Measurements from ENCODE around the gene FIS1. TPM values are rescaled to one million over a fixed set of nuclear protein-coding genes. Genes with fewer than 3 reads are reported as not detected.
A peak's percentile ranks its signal among the peaks of the same experiment; 100 is the strongest.
"Not testable (repeated sequence)": the region's sequence is repeated elsewhere in the genome, so short reads cannot be mapped to it uniquely, and the experiment has no call there.

FIS1 gene
- 100 to 1,000 TPM; 227 to 315 (median 248) TPM for total RNA-seq

DNA sequence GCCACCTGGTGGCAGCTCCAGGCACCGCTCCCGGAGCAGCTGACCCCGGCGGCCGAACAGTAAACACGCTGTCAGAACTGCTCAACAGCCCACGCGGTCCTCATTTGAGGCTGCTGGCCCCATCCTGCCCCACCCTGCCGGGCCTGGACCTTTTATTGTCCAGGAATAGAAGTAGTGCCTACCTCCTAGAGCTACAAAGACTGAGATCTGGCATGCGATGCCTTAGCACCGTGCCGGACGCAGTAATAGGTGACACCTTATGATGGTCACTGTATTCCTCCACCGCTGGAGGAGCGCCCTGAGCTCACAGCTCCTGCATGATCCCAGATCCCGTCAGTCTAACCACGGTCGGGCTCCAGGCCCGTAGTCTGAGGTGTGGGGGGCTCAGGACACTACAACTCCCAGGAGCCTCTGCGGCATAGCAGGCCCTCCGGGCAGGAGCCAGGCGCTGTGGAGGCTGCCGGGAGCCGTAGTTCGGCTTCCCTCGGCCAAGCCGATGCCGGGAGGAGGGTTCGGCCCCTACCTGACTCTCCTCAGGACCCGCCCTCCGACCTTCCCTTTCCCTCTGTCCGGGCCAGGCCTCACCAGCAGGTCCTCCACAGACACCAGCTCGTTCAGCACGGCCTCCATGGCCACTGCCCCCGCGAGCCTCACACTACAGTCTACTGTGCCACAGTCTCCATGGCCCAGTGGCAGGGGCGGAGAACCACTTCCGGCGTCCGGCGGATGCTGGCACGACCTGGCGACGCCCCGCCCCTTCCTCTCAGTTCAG, at the start of gene FIS1:
FIS1 (minus strand) TSS at position 707 of the 772 bp plus-strand sequence; CDS start at position 630, 77 bp downstream.
- H3K4me1 ChIP-seq = peaks cover 0 to 65% (median 15%) of the 10 kb centered on the region in 3 donors
- WGBS, 2 donors (ENCODE audit: low coverage in 1 of 2) = no CpG with 5 or more reads among the region's 45 CpGs
- no peaks in the 10 kb centered on the region for H3K9me3 ChIP-seq
- no peaks in the 10 kb centered on the region for H3K27me3 ChIP-seq
- peak within 1 kb of the TSS; percentile 53 to 85 for H3K4me3 ChIP-seq
- peak within 1 kb of the TSS; percentile 79 to 98 (median 93) for H3K27ac ChIP-seq
- peaks cover 0 to 52% of the 10 kb centered on the region in 2 donors for H3K36me3 ChIP-seq
- peak; percentile 98 for ATAC-seq
- TF ChIP-seq EP300 (IDR thresholded peaks at IDR 0.05) = no peak
- TF ChIP-seq, protein P1, sequence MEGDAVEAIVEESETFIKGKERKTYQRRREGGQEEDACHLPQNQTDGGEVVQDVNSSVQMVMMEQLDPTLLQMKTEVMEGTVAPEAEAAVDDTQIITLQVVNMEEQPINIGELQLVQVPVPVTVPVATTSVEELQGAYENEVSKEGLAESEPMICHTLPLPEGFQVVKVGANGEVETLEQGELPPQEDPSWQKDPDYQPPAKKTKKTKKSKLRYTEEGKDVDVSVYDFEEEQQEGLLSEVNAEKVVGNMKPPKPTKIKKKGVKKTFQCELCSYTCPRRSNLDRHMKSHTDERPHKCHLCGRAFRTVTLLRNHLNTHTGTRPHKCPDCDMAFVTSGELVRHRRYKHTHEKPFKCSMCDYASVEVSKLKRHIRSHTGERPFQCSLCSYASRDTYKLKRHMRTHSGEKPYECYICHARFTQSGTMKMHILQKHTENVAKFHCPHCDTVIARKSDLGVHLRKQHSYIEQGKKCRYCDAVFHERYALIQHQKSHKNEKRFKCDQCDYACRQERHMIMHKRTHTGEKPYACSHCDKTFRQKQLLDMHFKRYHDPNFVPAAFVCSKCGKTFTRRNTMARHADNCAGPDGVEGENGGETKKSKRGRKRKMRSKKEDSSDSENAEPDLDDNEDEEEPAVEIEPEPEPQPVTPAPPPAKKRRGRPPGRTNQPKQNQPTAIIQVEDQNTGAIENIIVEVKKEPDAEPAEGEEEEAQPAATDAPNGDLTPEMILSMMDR (IDR thresholded peaks at IDR 0.05) = peak in 3 of 4 experiments; percentile 93 to 96 (median 94)
- TF ChIP-seq POLR2AphosphoS5 (IDR thresholded peaks at IDR 0.05) = peak; percentile 90
- peak; percentile 74 to 78 for TF ChIP-seq POLR2A (IDR thresholded peaks at IDR 0.05)

DNA sequence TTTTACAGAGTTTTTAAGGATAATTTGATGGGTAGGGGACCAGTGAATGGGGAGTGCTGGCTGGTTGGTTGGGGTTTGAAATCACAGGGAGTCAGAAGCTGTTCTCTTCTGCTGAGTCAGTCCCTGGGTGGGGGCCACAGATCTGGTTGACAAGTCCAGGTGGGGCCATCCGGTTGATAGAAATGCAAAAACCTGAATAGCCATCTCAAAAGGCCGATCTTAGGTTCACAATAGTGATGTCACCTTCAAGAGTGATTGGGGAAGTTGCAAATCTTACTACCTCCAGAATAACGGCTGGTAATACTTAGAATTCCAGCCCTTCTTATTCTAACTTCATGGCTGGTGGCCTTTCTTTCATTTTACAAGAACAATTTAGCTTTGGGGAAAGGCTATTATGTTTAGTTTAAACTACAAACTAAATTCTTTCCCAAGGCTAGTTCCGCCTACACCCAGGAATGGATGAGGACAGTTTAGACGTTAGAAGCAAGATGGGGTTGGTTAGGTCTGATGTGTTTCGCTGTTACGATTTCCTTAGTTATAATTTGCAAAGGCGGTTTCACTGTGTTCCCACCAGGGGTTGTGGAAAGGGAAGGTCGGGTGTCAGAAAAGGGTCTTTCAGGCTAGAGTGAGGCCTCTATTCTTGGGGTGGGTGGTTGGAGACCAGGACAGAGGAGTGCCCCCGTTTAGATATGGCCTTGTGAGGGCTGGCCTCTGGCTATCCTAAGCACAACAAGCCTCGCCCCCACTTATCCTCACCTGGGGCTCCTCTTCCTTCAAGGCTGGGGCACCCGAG, 49.4 kb upstream of the FIS1 start:
- Histone ChIP-seq H3K27ac (no peak overlapping the region), H3K27me3 (peaks cover 100% of the 10 kb centered on the region), H3K4me3 (no peak overlapping the region), H3K36me3 (no peaks in the 10 kb centered on the region), H3K9me3 (no peaks in the 10 kb centered on the region), H3K4me1 (peaks cover 0 to 7% (median 0%) of the 10 kb centered on the region in 3 donors)
- TF ChIP-seq POLR2A (IDR thresholded peaks at IDR 0.05) (no peak), POLR2AphosphoS5 (IDR thresholded peaks at IDR 0.05) (no peak)
- TF ChIP-seq, protein P1 (IDR thresholded peaks at IDR 0.05) = no peak
- 38 to 47% methylated on average over 5 to 11 of the region's 12 CpGs for WGBS, 2 donors (ENCODE audit: low coverage in 1 of 2)
- no peak for ATAC-seq

DNA sequence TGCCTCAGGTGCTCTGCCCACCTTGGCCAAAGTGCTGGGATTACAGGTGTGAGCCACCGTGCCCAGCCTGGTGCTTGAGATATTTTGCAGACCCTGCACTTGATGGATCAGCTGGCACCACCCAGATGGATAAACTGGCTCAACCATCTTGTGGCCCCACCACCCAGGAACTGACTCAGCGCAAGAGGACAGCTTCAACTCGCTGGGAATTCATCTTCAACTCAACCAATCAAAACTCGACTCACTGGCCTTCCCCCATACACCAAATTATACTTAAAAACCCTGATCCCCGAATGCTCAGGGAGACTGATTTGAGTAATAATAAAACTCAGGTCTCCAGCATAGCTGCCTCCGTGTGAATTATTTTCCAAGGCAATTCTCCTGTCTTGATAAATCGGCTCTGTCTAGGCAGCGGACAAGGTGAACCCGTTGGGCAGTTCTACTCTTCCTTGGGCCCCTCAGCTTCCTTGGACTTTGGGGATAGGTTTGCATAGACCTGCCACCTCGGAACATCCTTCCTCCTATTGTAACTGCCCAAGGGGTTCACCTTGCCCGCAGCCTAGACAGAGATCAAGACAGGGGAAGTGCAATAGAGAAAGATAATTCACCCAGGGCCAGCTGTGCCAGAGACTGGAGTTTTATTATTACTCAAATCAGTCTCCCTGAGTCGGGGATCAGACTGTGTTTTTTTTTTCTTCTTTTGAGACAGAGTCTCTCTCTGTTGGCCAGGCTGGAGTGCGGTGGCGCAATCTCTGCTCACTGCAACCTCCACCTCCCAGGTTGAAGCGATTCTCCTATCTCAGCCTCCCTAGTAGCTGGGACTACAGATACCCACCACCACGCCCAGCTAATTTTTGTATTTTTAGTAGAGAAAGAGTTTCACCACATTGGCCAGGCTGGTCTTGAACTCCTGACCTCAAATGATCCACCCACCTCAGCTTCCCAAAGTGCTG, 48.5 kb upstream of the FIS1 start:
- not testable (repeated sequence) for H3K9me3 ChIP-seq, ATAC-seq, H3K27ac ChIP-seq, H3K36me3 ChIP-seq, H3K4me1 ChIP-seq, H3K4me3 ChIP-seq
- peaks cover 96% of the 10 kb centered on the region for H3K27me3 ChIP-seq
- 45 to 47% methylated on average over 10 to 16 of the region's 16 CpGs for WGBS, 2 donors (ENCODE audit: low coverage in 1 of 2)

DNA sequence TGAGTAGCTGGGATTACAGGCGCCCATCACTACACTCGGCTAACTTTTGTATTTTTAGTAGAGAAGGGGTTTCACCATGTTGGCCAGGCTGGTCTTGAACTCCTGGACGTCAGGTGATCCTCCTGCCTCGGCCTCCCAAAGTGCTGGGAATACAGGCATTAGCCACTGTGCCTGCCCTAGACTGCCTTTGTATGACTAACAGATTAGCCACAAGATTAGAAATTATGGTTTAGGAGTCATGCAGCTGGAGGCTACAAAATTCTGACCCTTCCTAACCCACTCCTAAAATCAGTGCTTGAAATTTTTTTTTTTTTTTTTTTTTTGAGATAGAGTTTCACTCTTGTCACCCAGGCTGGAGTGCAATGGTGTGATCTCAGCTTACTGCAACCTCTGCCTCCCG, 47.7 kb upstream of the FIS1 start:
- H3K9me3 ChIP-seq, ATAC-seq, H3K36me3 ChIP-seq, H3K4me3 ChIP-seq, H3K4me1 ChIP-seq, H3K27ac ChIP-seq: not testable (repeated sequence)
- peaks cover 88% of the 10 kb centered on the region for H3K27me3 ChIP-seq
- 68 to 82% methylated on average over 3 to 5 of the region's 5 CpGs for WGBS, 2 donors (ENCODE audit: low coverage in 1 of 2)

DNA sequence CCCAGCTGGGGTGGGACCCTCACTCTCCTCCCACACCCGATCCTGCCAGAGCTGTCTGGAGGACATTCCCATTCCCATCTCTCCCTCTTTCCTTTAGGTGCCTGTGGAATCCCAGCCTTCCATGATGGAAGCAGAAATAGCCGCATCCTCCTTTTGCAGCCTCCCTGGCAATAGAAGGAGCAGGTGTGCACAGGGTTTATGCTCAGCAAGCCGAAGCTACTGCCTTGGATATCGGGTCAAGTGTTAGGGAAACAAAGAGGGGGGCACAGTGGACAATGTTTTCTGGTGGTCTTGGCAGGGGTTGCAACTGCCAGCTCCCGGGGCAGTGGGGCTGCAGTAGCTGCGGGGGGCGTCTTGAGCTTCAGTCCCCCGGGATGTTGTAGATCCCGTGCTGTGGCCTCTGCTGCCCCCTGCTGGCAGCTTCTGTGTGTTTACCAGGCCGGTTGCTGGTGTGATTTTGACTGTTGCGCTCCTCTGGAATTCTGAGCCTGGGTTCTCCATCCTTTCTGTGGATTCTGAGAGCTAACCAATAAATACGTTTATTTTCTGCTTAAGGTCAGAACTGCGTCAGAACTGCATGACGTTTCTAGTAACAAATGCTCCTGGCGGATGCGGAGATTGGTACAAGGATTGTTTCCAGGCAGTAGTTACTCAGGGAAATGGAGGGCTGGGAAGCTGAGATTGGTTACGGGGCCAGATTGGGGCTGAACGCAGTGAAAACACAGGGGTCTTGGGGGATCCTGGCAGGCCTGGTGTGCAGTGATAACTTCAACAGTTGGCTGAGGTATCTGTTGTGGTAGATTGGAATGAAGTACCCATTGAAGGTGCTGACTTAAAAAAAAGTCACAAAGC, 45.5 kb upstream of the FIS1 start:
- peak; percentile 58 for ATAC-seq
- TF ChIP-seq, protein P1 (IDR thresholded peaks at IDR 0.05) = peak in 3 of 4 experiments; percentile 32 to 72 (median 53)
- H3K4me3 ChIP-seq, H3K4me1 ChIP-seq, H3K36me3 ChIP-seq, H3K27ac ChIP-seq, H3K9me3 ChIP-seq: not testable (repeated sequence)
- peaks cover 70% of the 10 kb centered on the region for H3K27me3 ChIP-seq
- WGBS, 2 donors (ENCODE audit: low coverage in 1 of 2) = 18 to 21% methylated on average over 9 to 10 of the region's 18 CpGs

DNA sequence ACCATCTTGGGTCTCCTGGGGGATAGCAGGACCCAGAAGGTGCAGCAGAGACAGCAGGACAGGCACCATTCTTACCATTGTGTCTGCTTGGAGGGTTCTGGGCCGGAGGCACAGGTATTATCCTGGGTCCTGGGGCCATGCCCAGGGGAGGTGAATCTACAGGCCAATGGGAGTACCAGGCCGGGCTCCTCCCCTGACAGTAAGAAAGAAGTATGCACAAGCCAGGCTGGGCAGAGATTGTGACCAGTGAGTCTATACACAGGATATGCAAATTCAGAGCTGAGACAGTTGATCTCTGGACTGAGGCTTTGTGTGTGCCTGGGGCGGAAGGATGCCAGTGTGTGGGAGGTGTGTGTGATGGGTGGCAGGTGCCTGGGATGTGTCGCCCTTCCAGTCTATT, 44.8 kb upstream of the FIS1 start:
- H3K27ac ChIP-seq, ATAC-seq, H3K36me3 ChIP-seq, H3K4me3 ChIP-seq, H3K4me1 ChIP-seq, H3K9me3 ChIP-seq: not testable (repeated sequence)
- WGBS, 2 donors (ENCODE audit: low coverage in 1 of 2) = 47% methylated on average over 2 of the region's 4 CpGs; no CpG with 5 or more reads in 1 of the 2 donors
- peaks cover 63% of the 10 kb centered on the region for H3K27me3 ChIP-seq
